GM12878 (cell line): Measurements from ENCODE around the gene DNMT3A. TPM values are rescaled to one million over a fixed set of nuclear protein-coding genes. Genes with fewer than 3 reads are reported as not detected.

Experiments
- ATAC-seq: fragments of 200-7000 bp; cut with Tn5 transposase; 3 replicates; pipeline ENCODE4 v1.9.1; 2020; ENCODE audit warnings: mild to moderate bottlenecking, moderate library complexity
- BruUV-seq: library from RNA; stranded (reverse); fragments of 400-500 nt; replicated peaks from 2 replicates; lab custom pipeline; 2021; lab: Mats Ljungman, UMichigan
- CTCF ChIA-PET: fragments of 300-600 bp; sonication (Branson Sonifier 250); formaldehyde crosslinking; extraction: SDS; loops from one replicate; lab custom pipeline; 2021; ENCODE audit warnings: inconsistent platforms; lab: Yijun Ruan, JAX
- POLR2A ChIA-PET: fragments of 350-600 bp; formaldehyde crosslinking; extraction: SDS; loops from one replicate; lab custom pipeline; 2021; ENCODE audit warnings: inconsistent platforms; lab: Charles Lee
- RAD21 ChIA-PET: fragments of 300-600 bp; sonication (Branson Sonifier 250); formaldehyde crosslinking; loops from one replicate; lab custom pipeline; 2023; ENCODE audit warnings: antibody characterized with exemption; ENCODE audit not compliant: unreplicated experiment; lab: Charles Lee
- SMC1A ChIA-PET: fragments of 300-600 bp; sonication (Branson Sonifier 250); formaldehyde crosslinking; loops from one replicate; lab custom pipeline; 2023; ENCODE audit not compliant: unreplicated experiment, uncharacterized antibody; lab: Charles Lee
- DNase-seq: peaks from one replicate; pipeline ENCODE4 v3.0.0-alpha.2; 2011; ENCODE audit warnings: low read depth, low spot score
- FAIRE-seq: peaks from 3 replicates; lab custom pipeline; 2011; peaks lifted over from hg19 to GRCh38; lab: Jason Lieb, UNC
- H2AFZ ChIP-seq: 2 replicates; pipeline ENCODE4 v1.6.0; 2011; ENCODE audit warnings: low read depth, low read length, control low read depth; ENCODE audit not compliant: control insufficient read depth
- H3K27ac ChIP-seq: 2 replicates; pipeline ENCODE4 v1.5.1; 2011; ENCODE audit warnings: control low read depth; ENCODE audit not compliant: control insufficient read depth, insufficient read depth
- H3K27me3 ChIP-seq, 2 experiments: replicated peaks in 1 of 2; 2 replicates each; pipeline versions ENCODE4 v1.6.0 to v1.6.1; 2011; ENCODE audit warnings: low read length in 1 of 2; ENCODE audit not compliant: control insufficient read depth in 2 of 2, insufficient read depth in 2 of 2
- H3K36me3 ChIP-seq, 2 experiments: 2 replicates each; pipeline ENCODE4 v1.5.1; 2011; ENCODE audit warnings: low read length in 1 of 2; ENCODE audit not compliant: control insufficient read depth in 2 of 2, insufficient read depth in 2 of 2
- H3K4me1 ChIP-seq: 2 replicates; pipeline ENCODE4 v1.6.1; 2011; ENCODE audit warnings: mild to moderate bottlenecking, low read length, moderate library complexity, mixed read lengths; ENCODE audit not compliant: control insufficient read depth, insufficient read depth
- H3K4me2 ChIP-seq: 2 replicates; pipeline ENCODE4 v1.6.0; 2011; ENCODE audit warnings: control low read depth; ENCODE audit not compliant: control insufficient read depth, insufficient read depth
- H3K4me3 ChIP-seq: fragments of 200-600 bp; sonication (generic); 2 replicates; pipeline ENCODE4 v1.5.1; 2016
- H3K79me2 ChIP-seq: 2 replicates; pipeline ENCODE4 v1.6.0; 2011; ENCODE audit warnings: low read length; ENCODE audit not compliant: control insufficient read depth, insufficient read depth
- H3K9ac ChIP-seq: 2 replicates; pipeline ENCODE4 v1.8.0; 2011; ENCODE audit warnings: low read length, control low read depth, mixed read lengths; ENCODE audit not compliant: control insufficient read depth, insufficient read depth
- H3K9me3 ChIP-seq: replicated peaks from 3 replicates; pipeline ENCODE4 v1.5.1; 2011; ENCODE audit warnings: mild to moderate bottlenecking, low read length; ENCODE audit not compliant: control insufficient read depth, insufficient read depth
- H4K20me1 ChIP-seq: 2 replicates; pipeline ENCODE4 v1.6.0; 2011; ENCODE audit not compliant: control insufficient read depth, insufficient read depth
- ATF7 ChIP-seq: fragments of 450-650 bp; IDR thresholded peaks from 2 replicates; pipeline ENCODE4 v1.6.1; 2016; ENCODE audit warnings: low read depth, mild to moderate bottlenecking
- BRCA1 ChIP-seq: IDR thresholded peaks from 2 replicates; pipeline ENCODE4 v1.6.1; 2011; ENCODE audit warnings: low read depth, low read length, improper control_type of control experiment
- ETV6 ChIP-seq, 2 experiments: fragments of 450-650 bp in 1 of 2; IDR thresholded peaks in 1 of 2; conservative IDR thresholded peaks in 1 of 2; 2 replicates each; pipeline ENCODE4 v1.6.1; 2014; ENCODE audit warnings: antibody characterized with exemption in 1 of 2, borderline replicate concordance in 1 of 2, low read depth in 1 of 2, mild to moderate bottlenecking in 1 of 2, moderate library complexity in 1 of 2
- EZH2 ChIP-seq: IDR thresholded peaks from 2 replicates; pipeline ENCODE4 v1.6.1; 2012; ENCODE audit warnings: low read depth, mild to moderate bottlenecking, control low read depth, inconsistent platforms, low read length, borderline replicate concordance; ENCODE audit not compliant: control insufficient read depth
- FOS ChIP-seq: IDR thresholded peaks from 3 replicates; pipeline ENCODE4 v1.6.1; 2011; ENCODE audit warnings: borderline replicate concordance; ENCODE audit not compliant: insufficient read length; ENCODE audit errors: extremely low read depth
- FOXK2 ChIP-seq: fragments of 450-650 bp; IDR thresholded peaks from 2 replicates; pipeline ENCODE4 v1.6.1; 2017; ENCODE audit warnings: mild to moderate bottlenecking, moderate library complexity
- HDGF ChIP-seq: fragments of 450-650 bp; IDR thresholded peaks from 2 replicates; pipeline ENCODE4 v1.6.1; 2016; ENCODE audit warnings: antibody characterized with exemption
- IKZF1 ChIP-seq: fragments of 450-650 bp; conservative IDR thresholded peaks from 2 replicates; pipeline ENCODE4 v1.6.1; 2017; ENCODE audit warnings: antibody characterized with exemption, mild to moderate bottlenecking
- LARP7 ChIP-seq: fragments of 450-650 bp; IDR thresholded peaks from 2 replicates; pipeline ENCODE4 v1.6.1; 2017; ENCODE audit warnings: mild to moderate bottlenecking
- MTA3 ChIP-seq: IDR thresholded peaks from 2 replicates; pipeline ENCODE4 v1.6.1; 2012; ENCODE audit warnings: low read length, inconsistent platforms, borderline replicate concordance
- NBN ChIP-seq: fragments of 450-650 bp; IDR thresholded peaks from 2 replicates; pipeline ENCODE4 v1.6.1; 2016
- POU2F2 ChIP-seq: IDR thresholded peaks from 3 replicates; pipeline ENCODE4 v1.6.1; 2011; ENCODE audit warnings: low read depth, mild to moderate bottlenecking, low read length, borderline replicate concordance
- RAD21 ChIP-seq: IDR thresholded peaks from 2 replicates; pipeline ENCODE4 v1.6.1; 2011; ENCODE audit warnings: mild to moderate bottlenecking, low read depth, low read length, moderate library complexity; ENCODE audit not compliant: insufficient read depth
- SIN3A ChIP-seq: IDR thresholded peaks from 2 replicates; pipeline ENCODE4 v1.6.1; 2012; ENCODE audit warnings: low read depth, low read length, improper control_type of control experiment
- SMAD5 ChIP-seq: IDR thresholded peaks from 2 replicates; pipeline ENCODE4 v1.6.1; 2016; ENCODE audit warnings: antibody characterized with exemption, low read depth
- STAT3 ChIP-seq: IDR thresholded peaks from 2 replicates; pipeline ENCODE4 v1.6.1; 2011; ENCODE audit warnings: low read depth, low read length, improper control_type of control experiment
- SUPT20H ChIP-seq: IDR thresholded peaks from 2 replicates; pipeline ENCODE4 v1.6.1; 2011; ENCODE audit warnings: low read depth, mild to moderate bottlenecking, low read length, moderate library complexity, borderline replicate concordance; ENCODE audit not compliant: control insufficient read depth
- TARDBP ChIP-seq: IDR thresholded peaks from 2 replicates; pipeline ENCODE4 v1.6.1; 2016; ENCODE audit warnings: borderline replicate concordance
- YBX1 ChIP-seq: fragments of 450-650 bp; IDR thresholded peaks from 2 replicates; pipeline ENCODE4 v1.6.1; 2016; ENCODE audit warnings: antibody characterized with exemption
- WGBS: methylation state at CpG from one replicate; pipeline ENCODE4 v1.1.6; 2016; ENCODE audit warnings: low lambda C conversion rate; ENCODE audit not compliant: insufficient replicate concordance, insufficient coverage; ENCODE audit errors: missing lambda C conversion rate; 5-methylcytosine and 5-hydroxymethylcytosine counted together
- in situ Hi-C: fragments of 300-500 bp; cut with MboI; formaldehyde crosslinking; loops from 9 replicates; pipeline ENCODE4 v1.14.3; 2018; ENCODE audit warnings: mixed read lengths
- intact Hi-C: fragments of 100-400 bp; cut with micrococcal nuclease; formaldehyde crosslinking; loops from one replicate; pipeline ENCODE4 v1.14.2; 2022; ENCODE audit not compliant: unreplicated experiment
- polyA plus RNA-seq, 11 experiments: library from polyadenylated mRNA; depleted of rRNA in 4 of 11; unstranded in 6 of 11; stranded (reverse) in 5 of 11; fragments of >200 nt; fragmentation: Nextera tagmentation in 4 of 11; fragmentation: Illumina TruSeq in 1 of 11; extraction: Ambion mirVana in 4 of 11; extraction: Trizol in 1 of 11; gene quantifications; 1 replicate in 1 of 11; 2 replicates in 10 of 11; pipeline versions ENCODE4 v1.2.1 to v1.2.3, GENCODE V29; 2011 to 2016; ENCODE audit warnings: inconsistent platforms in 2 of 11, missing spikeins in 2 of 11, low read depth in 1 of 11
- total RNA-seq, 4 experiments: library from RNA; depleted of rRNA in 3 of 4; stranded (reverse); fragments of >200 nt in 3 of 4; fragmentation: Illumina TruSeq in 1 of 4; extraction: Trizol in 1 of 4; gene quantifications; 2 replicates each; pipeline versions ENCODE4 v1.2.1 to v1.2.3, GENCODE V29; 2013 to 2021

The DNMT3A gene
- total and polyA plus RNA-seq, 10 of the 15 experiments (the other 5 are each of a cell fraction or from before 2014, with no cell fraction given) = 7.4 to 51.6 (median 17.4) TPM

GRCh38 chr2:25293958-25294562 is 47.7 kb downstream of the DNMT3A start:
- BruUV-seq = no TSS peak
- Histone ChIP-seq H3K9ac (no peak overlapping the region), H2AFZ (no peak overlapping the region; the same call in 1 of the 2 replicates), H3K36me3 (peaks cover 0 to 5% of the 10 kb centered on the region in 2 experiments; a peak in 2 of 4 replicates), H3K9me3 (no peaks in the 10 kb centered on the region), H3K79me2 (no peaks in the 10 kb centered on the region), H3K4me3 (no peak overlapping the region), H3K4me2 (no peak overlapping the region; the same call in 1 of the 2 replicates), H4K20me1 (no peaks in the 10 kb centered on the region), H3K27me3 (no peaks in the 10 kb centered on the region), H3K27ac (peak overlapping the region; percentile 81; the same call in 1 of the 2 replicates), H3K4me1 (peaks cover 35% of the 10 kb centered on the region)
- CTCF ChIA-PET = interaction anchor here (0.5 to 3.8 kb wide), 9 partner anchors 9 to 273 kb away, joined by 3 to 30 read pairs (median 4); no protein-coding TSS in a partner anchor
- FAIRE-seq (no peak), DNase-seq (no peak), ATAC-seq (no peak; the same call in 2 of the 3 replicates)
- SMC1A ChIA-PET = interaction anchor here (1.2 to 4.0 kb wide), 7 partner anchors 7 to 126 kb away, joined by 4 to 24 read pairs (median 5); no protein-coding TSS in a partner anchor
- WGBS = 80% methylated on average over 13 of the region's 13 CpGs
- 0 out of 2 replicates have a peak, but pooled peaks have one; percentile 25 for TF ChIP-seq HDGF
- TF ChIP-seq STAT3 = no peak
- POLR2A ChIA-PET = interaction anchor here (0.6 to 2.9 kb wide), 9 partner anchors 9 to 230 kb away, joined by 3 to 12 read pairs (median 5); no protein-coding TSS in a partner anchor
- intact Hi-C loops = no loop called here
- in situ Hi-C loops = no loop called here
- RAD21 ChIA-PET = interaction anchor here (0.8 to 2.0 kb wide), 13 partner anchors 9 to 129 kb away, joined by 3 to 17 read pairs (median 5); no protein-coding TSS in a partner anchor

- CTCF ChIA-PET = interaction anchor here (3.8 kb wide), 1 partner anchor 16 kb away, joined by 30 read pairs; no protein-coding TSS in a partner anchor
- peaks cover 34% of the 10 kb centered on the region for H3K4me1 ChIP-seq
- no peaks in the 10 kb centered on the region for H3K9me3 ChIP-seq
- ATAC-seq (no peak), DNase-seq (no peak), FAIRE-seq (no peak)
- in situ Hi-C loops (no loop called here), intact Hi-C loops (no loop called here)
- SMC1A ChIA-PET = interaction anchor here (0.6 to 4.0 kb wide), 4 partner anchors 13 to 953 kb away, joined by 3 to 24 read pairs (median 12); no protein-coding TSS in a partner anchor
- no peaks in the 10 kb centered on the region for H3K27me3 ChIP-seq
- H3K36me3 ChIP-seq = peaks cover 0 to 3% of the 10 kb centered on the region in 2 experiments; a peak in 2 of 4 replicates
- no peaks in the 10 kb centered on the region for H3K79me2 ChIP-seq
- POLR2A ChIA-PET = interaction anchor here (1.2 to 2.9 kb wide), 2 partner anchors 13 to 17 kb away, joined by 3 to 12 read pairs; no protein-coding TSS in a partner anchor
- H3K4me2 ChIP-seq = no peak overlapping the region
- H2AFZ ChIP-seq = no peak overlapping the region
- RAD21 ChIA-PET = interaction anchor here (1.8 kb wide), 1 partner anchor 8 kb away, joined by 7 read pairs; no protein-coding TSS in a partner anchor
- WGBS = 100% methylated on average over 6 of the region's 7 CpGs
- BruUV-seq = no TSS peak
- no peaks in the 10 kb centered on the region for H4K20me1 ChIP-seq
- H3K27ac ChIP-seq = no peak overlapping the region
- H3K4me3 ChIP-seq = no peak overlapping the region
- no peak overlapping the region for H3K9ac ChIP-seq
- TF ChIP-seq FOXK2 = no peak
- no peak for TF ChIP-seq BRCA1
- TF ChIP-seq ETV6 (conservative IDR thresholded peaks at IDR 0.05 in 1 of 2, IDR thresholded peaks at IDR 0.05 in 1 of 2; ENCODE audit: borderline replicate concordance in 1 of 2, low read depth in 1 of 2) = no peak
- no peak for TF ChIP-seq SIN3A
- TF ChIP-seq RAD21 = no peak
- TF ChIP-seq SMAD5 = no peak
- TF ChIP-seq SUPT20H = no peak
- no peak for TF ChIP-seq LARP7
- TF ChIP-seq POU2F2 = no peak
- no peak for TF ChIP-seq EZH2
- TF ChIP-seq FOS = no peak
- no peak for TF ChIP-seq YBX1
- no peak for TF ChIP-seq MTA3
- no peak for TF ChIP-seq IKZF1
- TF ChIP-seq NBN = no peak
- no peak for TF ChIP-seq TARDBP
- no peak for TF ChIP-seq ATF7
Measured at GRCh38 chr2:25293145-25293544, 48.6 kb downstream of the DNMT3A start.
